NCI-H526 (cell line): Measurements from ENCODE around the gene CADPS.

Experiments used
- DNase-seq, 2 experiments: peaks; one replicate each; lab custom pipeline; 2025; lab: John Stamatoyannopoulos, UW

CADPS gene

DNA sequence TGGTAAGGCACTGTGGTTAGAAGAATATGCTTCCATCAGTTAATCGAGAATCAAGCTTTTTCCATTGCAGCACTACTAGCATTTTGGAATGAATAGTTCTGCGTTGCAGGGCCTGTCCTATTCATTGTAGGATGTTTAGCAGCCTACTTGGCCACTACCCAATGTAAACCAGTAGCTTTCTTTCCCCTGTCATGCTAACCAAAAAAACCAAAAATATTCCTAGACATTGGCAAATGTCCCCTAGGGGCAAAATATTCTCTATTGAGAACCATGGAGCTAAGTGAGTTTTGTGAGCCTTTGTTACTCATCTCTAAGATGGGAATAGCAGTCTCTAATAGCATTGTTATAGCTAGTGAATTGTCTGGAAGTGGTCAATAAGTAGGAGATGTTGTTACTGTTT is 187.2 kb downstream of the CADPS start:
- DNase-seq: no peak

DNA sequence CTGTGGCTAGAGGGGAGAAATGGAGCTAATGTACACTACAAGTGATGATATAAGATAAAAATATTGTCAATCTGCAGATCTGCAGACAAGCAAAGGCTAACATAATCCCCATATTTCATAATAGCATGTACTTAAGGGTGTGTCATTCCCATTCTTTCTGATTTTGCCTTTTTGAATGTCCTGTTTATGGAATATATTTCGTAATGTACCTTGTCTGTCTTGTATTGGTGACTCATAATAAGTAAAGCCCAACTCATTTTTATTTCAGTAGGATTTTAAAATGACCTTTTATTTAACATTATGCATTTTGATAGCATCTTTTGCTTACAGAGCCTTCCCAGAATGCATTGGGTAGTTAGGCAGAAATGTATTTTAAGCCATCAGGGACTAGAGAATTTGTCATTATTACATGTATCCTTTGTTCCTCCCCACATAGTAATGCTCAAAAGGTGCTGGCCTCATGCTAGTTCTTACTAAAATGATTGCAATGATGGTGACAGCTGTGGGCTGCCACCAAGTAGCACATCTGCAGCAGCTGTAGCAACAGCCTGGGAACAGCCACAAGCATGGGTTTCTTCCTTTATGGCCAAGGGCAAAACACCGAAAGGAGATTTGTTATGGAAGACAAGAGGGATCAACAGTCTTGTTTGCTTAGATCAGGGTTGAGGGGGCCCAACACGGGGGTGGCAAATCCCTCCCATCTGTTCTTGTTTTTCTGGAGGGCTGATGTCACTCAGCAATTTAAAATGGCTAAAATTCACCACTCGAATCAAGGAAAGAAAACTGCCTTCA is 188.5 kb downstream of the CADPS start:
- DNase-seq: no peak

DNA sequence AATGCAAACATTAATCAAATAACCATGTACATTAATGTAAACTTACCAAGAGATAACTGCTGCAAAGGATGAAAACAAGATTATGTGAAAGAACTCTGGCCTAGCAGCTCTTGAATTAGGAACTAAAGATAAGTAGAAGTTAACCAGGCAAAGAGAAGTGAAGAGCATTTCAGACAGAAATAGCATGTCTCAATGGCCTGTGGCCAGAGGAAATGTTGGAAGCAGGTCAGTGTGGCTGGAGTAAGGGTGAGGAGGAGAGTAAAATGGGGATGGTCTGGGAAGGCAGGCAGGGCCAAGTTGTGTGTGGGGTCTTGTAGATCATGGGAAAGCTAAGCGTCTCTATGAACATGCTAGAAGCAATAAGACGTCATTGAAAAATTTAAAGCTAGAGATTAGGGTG is 192.4 kb downstream of the CADPS start:
- DNase-seq: no peak

DNA sequence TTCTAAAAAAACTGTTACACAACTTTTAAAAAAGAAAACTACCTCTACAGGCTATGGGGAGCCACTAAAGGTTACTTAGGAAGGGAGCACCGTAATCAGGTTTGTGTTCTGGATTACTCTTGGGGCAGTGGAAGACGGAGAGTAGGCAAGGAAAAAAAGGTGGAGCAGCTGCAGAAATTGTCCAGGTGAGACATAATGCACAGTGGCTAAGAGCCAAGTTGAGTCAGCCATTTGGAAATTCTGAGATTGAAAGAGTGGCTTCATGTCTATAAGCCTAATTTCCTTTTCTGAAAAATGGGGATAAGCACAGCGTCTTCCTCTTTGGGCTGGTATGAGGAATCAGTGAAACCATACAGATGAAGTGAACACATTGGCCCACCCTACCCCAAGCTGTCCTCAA is 195.2 kb downstream of the CADPS start:
- DNase-seq: no peak

DNA sequence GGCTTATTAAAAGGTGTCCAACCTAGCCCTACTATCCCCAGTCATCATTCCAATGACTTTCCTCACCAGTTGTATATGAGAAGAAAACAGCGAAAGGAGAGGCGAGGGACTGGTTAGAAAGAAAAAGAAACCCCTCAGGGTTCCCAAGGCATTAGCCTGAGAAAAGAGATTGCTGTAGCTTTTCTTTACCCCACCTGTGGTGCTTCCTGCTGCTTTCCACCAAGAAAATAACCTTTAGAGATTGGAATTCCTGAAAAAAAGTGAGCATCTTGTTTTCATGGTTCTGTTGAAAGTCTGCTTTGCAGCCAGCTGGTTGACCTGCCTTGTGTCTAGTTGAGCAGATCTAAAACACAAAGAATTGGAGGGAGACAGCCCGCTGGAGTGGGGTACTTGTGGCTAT is 196.4 kb downstream of the CADPS start:
- no peak for DNase-seq

DNA sequence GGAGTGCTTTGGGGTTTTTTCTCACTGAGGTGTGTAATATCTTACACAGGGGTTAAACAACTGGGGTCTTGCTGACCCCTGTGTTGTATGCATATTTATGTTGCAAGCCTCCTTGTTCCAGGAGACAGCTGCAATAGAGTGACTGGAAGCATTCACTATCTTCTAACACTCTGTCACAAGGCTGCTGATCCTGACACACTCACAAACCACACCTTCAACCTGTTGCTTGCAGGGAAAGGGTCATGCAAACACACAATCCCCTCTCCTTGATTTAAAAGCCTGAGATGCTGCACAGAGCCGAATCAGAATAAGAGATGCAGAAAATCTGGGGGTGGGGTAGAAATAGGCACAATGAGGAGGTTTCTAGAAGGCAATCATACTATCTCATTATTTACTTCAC is 197.3 kb downstream of the CADPS start:
- no peak for DNase-seq

DNA sequence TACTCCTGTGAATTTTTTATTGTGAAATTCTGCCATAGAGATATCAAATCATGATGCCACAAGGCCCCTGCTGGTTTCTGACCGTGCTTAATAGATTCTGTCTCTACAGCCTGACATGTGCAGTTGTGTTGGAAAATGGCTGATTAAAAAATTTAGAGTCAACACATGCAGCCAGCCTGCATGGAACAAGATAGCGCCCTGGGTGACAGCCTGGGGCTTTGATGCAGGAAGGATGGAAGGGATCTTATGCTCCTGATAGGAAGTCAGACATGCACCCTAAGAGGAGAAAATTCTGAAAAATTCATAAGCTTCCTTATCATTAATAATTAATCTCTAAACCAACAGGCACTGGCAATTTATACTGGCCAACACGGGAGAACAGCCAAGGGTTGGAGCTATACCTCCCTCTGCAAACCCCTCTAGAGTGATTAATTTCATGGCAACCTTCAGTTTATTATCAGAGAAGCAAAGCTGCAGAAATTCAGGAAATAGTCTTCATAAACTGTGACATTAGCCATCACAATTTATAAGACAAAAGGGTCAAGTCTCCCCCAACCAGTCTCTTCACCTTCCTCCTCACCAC is 198.4 kb downstream of the CADPS start:
- DNase-seq: no peak

DNA sequence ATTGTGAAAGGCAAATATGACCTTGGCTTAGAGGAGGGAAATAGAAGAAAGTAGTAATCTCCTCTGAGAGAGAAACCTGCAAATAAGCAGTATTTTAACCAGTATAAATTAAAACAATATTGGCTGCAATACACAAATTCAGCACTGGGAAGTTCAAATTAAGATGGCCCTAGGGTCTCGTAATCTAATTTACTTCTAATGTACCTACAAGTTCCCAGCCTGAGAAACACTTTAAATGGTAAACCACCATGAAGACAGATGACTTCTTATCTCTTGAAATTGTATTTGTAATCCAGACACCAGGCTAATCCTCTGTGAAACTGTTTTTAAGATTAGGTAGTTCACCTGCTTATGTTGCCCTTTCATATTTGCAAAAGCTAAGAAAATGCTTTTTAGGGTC is 199.7 kb downstream of the CADPS start:
- no peak for DNase-seq

DNA sequence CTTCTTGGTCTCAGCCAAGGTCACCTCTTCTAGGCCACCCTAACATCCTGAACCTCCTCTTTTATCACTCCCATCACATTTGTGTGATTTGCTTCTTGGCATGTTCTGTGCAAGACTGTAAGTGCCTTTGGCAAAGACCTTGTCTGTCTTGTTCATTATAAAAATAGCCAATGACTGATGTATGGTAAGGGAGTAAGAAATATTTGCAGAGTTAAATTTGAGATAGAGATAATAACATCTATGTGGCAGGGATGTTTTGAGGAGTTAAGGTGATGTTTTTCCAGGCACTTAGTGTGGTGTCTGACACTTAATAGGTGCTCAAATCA is 202.3 kb downstream of the CADPS start:
- no peak for DNase-seq

DNA sequence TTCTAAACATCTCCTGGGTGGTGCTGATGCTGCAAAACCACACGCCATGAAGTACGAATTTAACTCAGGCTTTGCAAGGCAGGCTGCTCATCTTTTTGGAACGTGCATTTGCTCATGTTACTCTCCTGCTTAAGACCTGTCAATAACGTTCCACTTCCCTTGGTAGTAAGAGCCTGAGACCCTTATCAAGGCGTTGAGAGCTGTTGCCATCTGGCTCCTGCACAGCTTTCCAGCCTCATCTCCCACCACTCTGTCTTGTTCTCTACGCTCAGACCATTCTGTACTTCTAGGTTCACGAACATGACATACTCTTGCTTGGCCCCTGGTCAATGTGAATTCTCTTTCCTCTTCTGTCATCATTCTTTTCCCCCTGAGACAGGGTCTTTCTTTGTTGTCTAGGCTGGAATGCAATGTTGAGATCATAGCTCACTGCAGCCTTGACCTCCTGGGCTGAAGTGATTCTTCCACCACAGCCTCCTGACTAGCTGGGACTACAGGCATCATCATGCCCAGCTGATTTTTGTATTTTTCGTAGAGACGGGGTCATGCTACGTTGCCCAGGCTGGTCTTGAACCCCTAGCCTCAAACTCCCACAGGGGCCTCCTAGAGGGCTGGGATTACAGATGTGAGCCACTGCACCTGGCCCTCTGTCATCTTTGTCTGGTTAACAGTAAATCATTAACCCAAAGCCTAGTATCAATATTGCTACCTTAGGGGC is 202.8 kb downstream of the CADPS start:
- no peak for DNase-seq

DNA sequence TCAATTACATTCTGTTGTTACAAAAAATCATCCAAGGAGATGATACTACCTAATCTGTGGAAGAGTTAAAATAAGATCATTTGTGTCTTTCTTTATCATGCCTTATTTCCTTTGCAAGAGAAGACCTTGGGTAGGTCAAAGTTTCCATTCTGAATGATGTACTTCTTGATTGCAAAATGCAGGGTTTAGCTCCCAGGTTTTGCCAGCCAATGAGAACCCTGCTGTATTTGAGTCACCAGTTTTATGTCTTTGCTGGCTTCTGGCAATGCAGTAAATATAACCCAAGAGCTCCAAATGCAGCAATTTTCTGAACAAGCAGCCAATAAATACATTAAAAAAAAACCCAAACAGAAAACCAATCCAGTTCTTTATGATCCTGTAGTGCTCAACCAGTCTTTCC is 204.9 kb downstream of the CADPS start:
- DNase-seq: no peak

DNA sequence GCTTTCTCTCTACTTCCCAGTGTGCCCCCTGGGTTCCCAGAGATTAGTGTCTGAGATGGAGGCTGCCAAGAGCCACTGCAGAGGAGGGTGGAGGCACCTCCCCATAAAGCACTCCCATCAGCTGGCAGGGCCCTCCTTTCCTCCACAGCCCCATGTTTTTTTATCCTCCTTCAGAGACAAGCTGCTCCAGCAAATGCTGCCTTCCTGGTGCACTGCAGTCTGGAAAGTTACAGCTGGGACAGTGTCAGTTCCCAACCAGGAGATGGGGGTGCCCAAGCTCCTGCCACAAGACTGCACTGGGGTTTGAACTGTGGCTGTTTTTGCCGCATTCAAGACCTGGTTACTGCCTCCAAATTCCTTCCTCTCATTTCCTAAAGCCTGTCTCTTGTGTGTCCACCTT is 206.1 kb downstream of the CADPS start:
- no peak for DNase-seq

DNA sequence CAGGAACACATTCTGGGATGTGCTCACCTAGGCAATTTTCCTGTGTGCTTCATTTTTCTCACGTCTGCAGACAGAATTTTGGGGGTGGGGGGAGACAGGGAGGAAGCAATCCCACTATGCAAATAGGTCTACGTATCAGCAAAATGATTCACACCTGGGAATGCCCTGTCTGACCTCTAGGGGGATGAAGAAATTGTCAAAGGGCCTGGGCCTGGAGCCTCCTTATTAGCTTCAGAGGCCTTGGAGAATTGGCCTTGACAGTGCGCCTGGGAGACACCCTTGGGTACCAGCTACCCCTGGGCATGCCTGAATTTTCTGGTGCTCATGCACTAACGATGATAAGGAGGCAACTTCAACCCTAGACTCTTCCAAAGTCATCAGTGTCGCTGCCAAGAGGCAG is 207.5 kb downstream of the CADPS start:
- peak; percentile 23 to 59 for DNase-seq

DNA sequence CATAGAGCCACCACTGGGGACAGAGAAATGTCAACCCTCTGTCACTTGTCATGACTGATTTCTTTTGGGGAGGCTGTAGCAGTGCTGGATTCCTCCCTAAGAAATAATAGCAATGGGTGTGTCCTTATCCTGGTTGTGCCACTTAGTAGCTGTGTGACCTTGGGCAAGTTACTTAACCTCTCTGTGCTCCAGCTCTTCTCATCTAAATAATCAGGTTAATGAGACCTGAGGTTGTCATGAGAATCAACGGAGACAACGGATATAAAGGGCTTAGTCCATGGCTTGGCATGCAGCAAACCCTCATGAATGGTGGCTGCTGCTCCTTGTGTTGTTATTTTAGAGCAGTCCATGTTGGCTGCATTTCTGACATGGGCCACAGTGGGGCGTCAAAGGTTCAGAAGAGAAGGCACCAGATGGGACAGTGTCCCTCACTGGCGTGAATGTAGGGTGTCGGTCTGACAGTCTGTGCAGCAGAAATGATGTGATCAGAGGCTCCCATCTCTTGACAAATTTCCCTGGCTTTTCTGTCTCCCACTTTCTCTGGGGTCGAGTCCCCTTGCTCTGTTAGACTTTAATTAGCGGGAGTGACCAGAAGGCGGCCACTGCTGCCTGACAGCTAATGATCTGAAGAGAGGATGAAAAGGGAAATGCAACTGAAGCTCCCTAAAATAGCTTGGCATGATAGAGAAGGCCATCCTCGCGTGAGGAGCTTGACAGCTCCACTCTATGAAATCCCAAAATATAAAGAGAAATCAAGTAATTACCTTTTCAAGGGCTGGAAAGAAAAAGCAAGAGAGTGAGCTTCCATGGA is 209.4 kb downstream of the CADPS start:
- peak; percentile 70 to 84 for DNase-seq

DNA sequence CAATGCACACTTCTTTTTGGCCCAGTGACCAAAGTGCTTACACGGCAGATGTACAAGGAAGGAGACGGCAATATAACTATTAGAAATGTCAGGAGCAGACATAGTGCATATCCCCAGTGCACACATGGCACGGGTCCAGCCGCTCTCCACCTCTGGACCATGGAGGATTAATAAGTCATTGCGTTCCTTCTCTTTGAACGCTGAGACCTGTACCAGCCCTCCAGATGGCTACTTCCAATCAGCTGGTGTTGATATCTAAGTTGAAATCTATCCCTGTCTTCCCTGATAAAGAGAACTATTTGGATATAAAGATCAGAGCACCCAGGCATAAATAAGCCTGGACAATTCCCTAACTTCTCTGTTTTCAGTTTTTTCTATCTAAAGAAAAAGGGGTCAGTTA is 212.5 kb downstream of the CADPS start:
- DNase-seq: no peak

DNA sequence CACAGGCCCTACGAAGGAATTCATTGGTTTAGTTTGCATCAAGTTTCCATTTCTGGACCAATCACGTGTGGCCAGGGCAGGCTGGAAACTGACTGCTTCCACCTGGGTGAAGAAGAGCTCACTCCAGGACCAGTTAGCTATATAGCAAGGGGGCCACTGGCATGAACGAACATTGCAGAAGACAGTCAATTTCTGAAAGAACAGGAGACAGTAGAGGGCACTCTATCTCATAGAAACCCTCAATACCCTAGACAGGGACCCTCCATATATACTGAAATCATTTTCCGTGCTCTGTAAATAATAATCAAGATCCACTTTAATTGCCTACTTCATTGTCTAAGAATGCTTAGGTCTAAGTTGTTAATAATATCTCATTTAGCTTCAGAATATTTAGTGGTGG is 215.6 kb downstream of the CADPS start:
- DNase-seq: no peak

DNA sequence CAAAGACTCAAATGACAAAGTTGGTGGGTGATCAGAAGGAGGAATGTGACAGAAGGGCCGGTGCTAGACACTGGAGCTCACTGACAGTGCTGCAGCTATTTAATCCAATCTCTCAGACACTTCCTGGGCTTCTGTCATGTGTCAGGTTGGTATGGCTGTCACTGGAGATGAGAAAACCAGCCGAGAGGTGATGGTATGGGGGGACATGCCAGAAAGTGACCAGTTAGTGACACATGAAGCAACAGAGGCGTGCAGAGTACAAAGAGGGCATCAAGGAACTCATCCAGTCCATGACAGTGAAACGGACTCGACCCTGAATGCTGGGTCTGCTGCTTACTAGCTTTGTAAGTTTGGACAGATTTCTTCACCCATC is 219.5 kb downstream of the CADPS start:
- no peak for DNase-seq

DNA sequence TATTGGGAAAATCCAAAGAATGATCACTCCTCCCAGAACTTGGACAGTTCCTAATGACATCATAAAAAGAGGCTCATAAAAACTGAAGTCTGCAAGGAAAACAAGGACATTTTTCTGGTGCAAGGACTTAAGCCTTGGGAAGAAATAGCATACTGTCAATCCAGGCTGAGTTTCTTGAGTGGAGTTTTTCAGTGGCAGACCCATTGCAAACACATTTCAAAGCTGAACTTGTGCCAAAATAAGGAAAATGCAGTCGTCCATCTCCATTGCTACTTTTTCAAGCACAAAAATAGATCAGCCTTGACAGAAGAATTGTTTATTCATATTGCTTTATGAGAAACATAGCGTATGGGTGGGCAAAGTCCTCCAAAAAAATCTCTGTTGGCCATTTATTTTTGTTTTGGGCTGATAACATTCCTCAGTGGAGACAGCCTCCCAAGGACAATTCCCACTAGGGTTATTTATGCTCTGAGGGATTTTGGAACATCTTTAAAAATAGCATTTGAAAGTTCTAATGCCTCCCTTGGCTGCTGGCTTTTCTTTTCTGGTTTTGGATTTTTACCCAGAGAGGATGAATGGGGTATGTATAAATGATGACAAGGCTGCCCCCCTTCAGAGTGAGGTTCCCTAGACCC is 220.0 kb downstream of the CADPS start:
- no peak for DNase-seq

DNA sequence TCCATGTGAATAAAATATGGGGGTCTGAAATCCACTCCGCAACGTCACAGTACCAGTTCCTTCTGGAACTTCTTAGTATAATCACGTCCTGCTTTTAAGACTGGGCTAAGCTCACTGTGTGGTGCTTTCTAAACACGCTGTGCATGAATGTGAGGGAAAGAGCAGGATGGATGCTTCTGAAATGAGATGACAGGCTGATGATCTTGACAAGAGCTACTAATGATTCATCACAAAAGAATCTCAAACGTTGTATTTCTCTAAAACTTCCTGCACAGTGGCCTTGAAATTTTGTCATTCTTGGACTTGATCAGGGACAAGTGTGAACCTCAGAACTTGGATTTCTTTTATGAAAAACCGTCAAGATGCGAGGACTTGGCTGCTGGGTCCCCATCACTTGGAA is 221.4 kb downstream of the CADPS start:
- no peak for DNase-seq

DNA sequence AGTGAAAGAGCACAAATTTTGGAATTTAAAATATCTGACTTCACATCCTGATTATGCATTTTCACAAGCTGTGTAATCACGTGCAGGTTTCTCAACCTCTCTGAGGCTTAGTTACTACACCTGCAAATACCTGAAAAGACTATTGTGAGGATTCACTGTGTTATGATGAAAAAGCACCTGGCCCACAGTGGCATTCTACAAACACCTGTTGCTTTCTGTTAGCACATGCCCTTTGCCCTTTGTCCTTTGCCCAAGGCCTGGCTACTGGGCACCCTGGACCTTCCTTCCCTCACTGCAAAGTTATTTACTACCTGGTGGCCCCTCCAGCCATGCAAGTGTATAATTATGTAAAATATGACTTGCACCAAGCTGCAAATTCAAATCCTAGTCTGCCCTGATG is 227.5 kb downstream of the CADPS start:
- no peak for DNase-seq

DNA sequence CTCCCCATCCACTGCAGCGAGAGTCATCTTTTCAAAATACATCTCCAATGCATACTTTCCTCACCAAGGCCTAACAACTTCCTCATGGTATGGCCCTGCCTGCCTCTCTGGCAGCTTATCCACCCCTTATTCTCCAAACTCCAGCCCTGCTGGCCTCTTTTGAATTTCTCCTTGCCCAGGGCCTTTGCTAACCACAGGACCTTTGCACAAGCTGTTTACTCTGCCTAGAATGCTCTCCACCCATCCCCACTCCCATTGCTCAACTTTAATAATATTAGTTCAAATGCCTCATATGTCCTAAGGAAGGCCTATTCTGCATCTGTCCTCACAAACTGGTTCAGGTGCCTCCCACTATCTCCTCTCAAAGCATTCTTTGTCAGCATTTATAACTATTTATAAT is 230.7 kb downstream of the CADPS start:
- no peak for DNase-seq

DNA sequence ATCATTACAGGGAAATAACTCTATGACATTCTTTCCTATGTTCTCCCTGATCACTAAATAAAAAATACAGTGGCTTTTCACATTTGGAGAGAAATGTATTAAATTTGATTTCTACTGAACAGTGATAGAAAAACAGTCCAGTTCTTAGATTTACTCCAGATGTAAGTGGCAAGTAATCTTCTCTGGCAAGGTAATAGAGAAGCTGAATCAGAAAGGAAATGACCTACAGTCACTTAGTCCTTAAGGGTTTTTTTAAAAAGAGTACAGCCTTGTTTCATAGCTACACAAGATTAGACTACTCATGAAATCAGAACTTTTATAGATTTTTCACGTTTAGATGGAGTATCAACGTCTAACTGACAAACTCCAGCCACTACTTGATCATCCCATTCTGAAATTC is 236.9 kb downstream of the CADPS start:
- no peak for DNase-seq
